A673 (cell line): ENCODE results near the gene GEMIN2. TPM values are rescaled to one million over a fixed set of nuclear protein-coding genes. Genes with fewer than 3 reads are reported as not detected.

ENCODE experiments used
- BruUV-seq: library from RNA; stranded (reverse); fragments of 400-500 nt; replicated peaks from 2 replicates; lab custom pipeline; 2021; lab: Mats Ljungman, UMichigan
- CTCF ChIA-PET: fragments of 300-600 bp; sonication (Branson Sonifier 250); formaldehyde crosslinking; loops from one replicate; lab custom pipeline; 2022; ENCODE audit warnings: antibody characterized with exemption; lab: Charles Lee
- POLR2A ChIA-PET: fragments of 300-600 bp; sonication (Branson Sonifier 250); formaldehyde crosslinking; loops from one replicate; lab custom pipeline; 2022; ENCODE audit warnings: antibody characterized with exemption; ENCODE audit not compliant: low non-redundant PET; lab: Charles Lee
- DNase-seq: peaks from one replicate; pipeline ENCODE4 v3.0.0-alpha.2; 2015; ENCODE audit warnings: low spot score
- H3K27ac ChIP-seq: fragments of 200-600 bp; sonication (generic); 2 replicates; pipeline ENCODE4 v1.5.1; 2016; ENCODE audit warnings: mixed run types, low read depth, mild to moderate bottlenecking, mixed read lengths, antibody characterized with exemption, low read length; ENCODE audit not compliant: poor library complexity, severe bottlenecking
- H3K27me3 ChIP-seq: fragments of 200-600 bp; sonication (generic); replicated peaks from 2 replicates; pipeline ENCODE4 v1.6.1; 2017; ENCODE audit warnings: mixed run types, low read depth, mild to moderate bottlenecking, mixed read lengths, antibody characterized with exemption, low read length; ENCODE audit not compliant: insufficient read depth, poor library complexity
- H3K36me3 ChIP-seq: fragments of 200-600 bp; sonication (generic); 2 replicates; pipeline ENCODE4 v1.6.1; 2016; ENCODE audit warnings: mixed run types, mild to moderate bottlenecking, mixed read lengths, antibody characterized with exemption, low read length; ENCODE audit not compliant: insufficient read depth, poor library complexity, severe bottlenecking
- H3K4me1 ChIP-seq: fragments of 200-600 bp; sonication (generic); 2 replicates; pipeline ENCODE4 v1.6.1; 2017; ENCODE audit warnings: mixed run types, mild to moderate bottlenecking, mixed read lengths, antibody characterized with exemption, low read length; ENCODE audit not compliant: insufficient read depth, poor library complexity, severe bottlenecking
- H3K4me3 ChIP-seq: fragments of 200-600 bp; sonication (generic); 2 replicates; pipeline ENCODE4 v1.5.1; 2016; ENCODE audit warnings: low read depth, mixed run types, mild to moderate bottlenecking, mixed read lengths, low read length; ENCODE audit not compliant: poor library complexity, severe bottlenecking
- H3K9me3 ChIP-seq: fragments of 200-600 bp; sonication (generic); 2 replicates; pipeline ENCODE4 v1.6.1; 2016; ENCODE audit warnings: mixed run types, low read depth, mild to moderate bottlenecking, mixed read lengths, antibody characterized with exemption, low read length; ENCODE audit not compliant: poor library complexity, severe bottlenecking
- CTCF ChIP-seq: fragments of 300-800, 200-600 bp; sonication (generic); conservative IDR thresholded peaks from 2 replicates; pipeline ENCODE4 v1.5.1; 2017; ENCODE audit warnings: low read depth, mild to moderate bottlenecking, antibody characterized with exemption, low read length, moderate library complexity, mixed read lengths
- EZH2 ChIP-seq: fragments of 200-600 bp; sonication (generic); IDR thresholded peaks from 2 replicates; pipeline ENCODE4 v1.6.1; 2017; ENCODE audit warnings: borderline replicate concordance, low read depth, mild to moderate bottlenecking, mixed read lengths, antibody characterized with exemption, low read length; ENCODE audit not compliant: poor library complexity, severe bottlenecking
- intact Hi-C: fragments of 100-400 bp; cut with micrococcal nuclease; formaldehyde crosslinking; loops from one replicate; pipeline ENCODE4 v1.10.0; 2022; ENCODE audit not compliant: unreplicated experiment
- total RNA-seq: library from RNA; stranded (reverse); gene quantifications from 2 replicates; pipeline ENCODE4 v1.2.3, GENCODE V29; 2021

Gene GEMIN2
- total RNA-seq, 1 experiment from 2014 or later: 27.7 TPM

- intact Hi-C loops: no loop called here
- CTCF ChIA-PET: no interaction called here
- POLR2A ChIA-PET: no interaction called here
- Histone ChIP-seq H3K27me3 (no peaks in the 10 kb centered on the region), H3K9me3 (no peaks in the 10 kb centered on the region), H3K36me3 (peaks cover 12% of the 10 kb centered on the region), H3K4me3 (no peak overlapping the region), H3K4me1 (no peaks in the 10 kb centered on the region), H3K27ac (no peak overlapping the region)
- no TSS peak for BruUV-seq
- DNase-seq: no peak
- TF ChIP-seq CTCF (no peak), EZH2 (no peak)
These were observed 43.0 kb upstream of the GEMIN2 start for GRCh38 chr14:39071096-39071495.

GRCh38 chr14:39080886-39081285 lies 33.2 kb upstream of the GEMIN2 start:
- Histone ChIP-seq H3K36me3 (peaks cover 20% of the 10 kb centered on the region), H3K4me1 (no peaks in the 10 kb centered on the region), H3K27me3 (no peaks in the 10 kb centered on the region), H3K4me3 (no peak overlapping the region), H3K9me3 (no peaks in the 10 kb centered on the region), H3K27ac (no peak overlapping the region)
- intact Hi-C loops: no loop called here
- TF ChIP-seq EZH2 (no peak), CTCF (no peak)
- CTCF ChIA-PET: no interaction called here
- POLR2A ChIA-PET: no interaction called here
- no TSS peak for BruUV-seq
- DNase-seq: no peak

- Histone ChIP-seq H3K4me1 (no peaks in the 10 kb centered on the region), H3K9me3 (no peaks in the 10 kb centered on the region), H3K27ac (no peak overlapping the region), H3K27me3 (no peaks in the 10 kb centered on the region), H3K36me3 (peaks cover 26% of the 10 kb centered on the region), H3K4me3 (no peak overlapping the region)
- TF ChIP-seq EZH2: no peak
- no peak for TF ChIP-seq CTCF
- BruUV-seq: no TSS peak
- ChIA-PET POLR2A (no interaction called here), CTCF (no interaction called here)
- intact Hi-C loops: no loop called here
- DNase-seq: no peak
These were observed 31.0 kb upstream of the GEMIN2 start for GRCh38 chr14:39083127-39083526.
